Measurements from ENCODE around the gene TTLL1.

Gene TTLL1

GRCh38 chr22:43007519-43008102 lies 81.6 kb downstream of the TTLL1 start:
- H3K4me1 ChIP-seq = peaks cover 74% of the 10 kb centered on the region
- H3K4me2 ChIP-seq = no peak overlapping the region
- no peak overlapping the region for H3K9ac ChIP-seq

GRCh38 chr22:43006753-43007152 lies 82.4 kb downstream of the TTLL1 start:
- H3K4me2 ChIP-seq = no peak overlapping the region
- H3K9me3 ChIP-seq = no peaks in the 10 kb centered on the region
- no peaks in the 10 kb centered on the region for H3K27me3 ChIP-seq
- no peak overlapping the region for H3K4me3 ChIP-seq
- H3K27ac ChIP-seq = no peak overlapping the region
- 0 out of 2 replicates have a peak, but pooled peaks cover 3% of the 10 kb centered on the region for H3K36me3 ChIP-seq
- TF ChIP-seq Cebpa-rat (IDR thresholded peaks at IDR 0.05) = no peak
- no peak overlapping the region for H3K9ac ChIP-seq
- peaks cover 100% of the 10 kb centered on the region for H4K20me1 ChIP-seq
- H3K4me1 ChIP-seq = peaks cover 74% of the 10 kb centered on the region

More at GRCh38 chr22:43007519-43008102, 81.6 kb downstream of the TTLL1 start:
- Histone ChIP-seq H3K27ac (no peak overlapping the region), H3K27me3 (no peaks in the 10 kb centered on the region), H3K4me3 (no peak overlapping the region), H3K36me3 (0 out of 2 replicates have a peak, but pooled peaks cover 3% of the 10 kb centered on the region), H3K9me3 (no peaks in the 10 kb centered on the region), H4K20me1 (peaks cover 100% of the 10 kb centered on the region)
- no peak for TF ChIP-seq Cebpa-rat (IDR thresholded peaks at IDR 0.05)

GRCh38 chr22:43006016-43006505 lies 83.1 kb downstream of the TTLL1 start:
- Histone ChIP-seq H3K9me3 (no peaks in the 10 kb centered on the region), H3K4me1 (peaks cover 74% of the 10 kb centered on the region), H4K20me1 (peaks cover 100% of the 10 kb centered on the region), H3K9ac (0 out of 2 replicates have a peak overlapping the region, but pooled peaks have one; percentile 4), H3K4me3 (no peak overlapping the region), H3K4me2 (peak overlapping the region; percentile 65), H3K27me3 (no peaks in the 10 kb centered on the region), H3K36me3 (0 out of 2 replicates have a peak, but pooled peaks cover 3% of the 10 kb centered on the region), H3K27ac (no peak overlapping the region)
- TF ChIP-seq Cebpa-rat (IDR thresholded peaks at IDR 0.05) = no peak

DNA sequence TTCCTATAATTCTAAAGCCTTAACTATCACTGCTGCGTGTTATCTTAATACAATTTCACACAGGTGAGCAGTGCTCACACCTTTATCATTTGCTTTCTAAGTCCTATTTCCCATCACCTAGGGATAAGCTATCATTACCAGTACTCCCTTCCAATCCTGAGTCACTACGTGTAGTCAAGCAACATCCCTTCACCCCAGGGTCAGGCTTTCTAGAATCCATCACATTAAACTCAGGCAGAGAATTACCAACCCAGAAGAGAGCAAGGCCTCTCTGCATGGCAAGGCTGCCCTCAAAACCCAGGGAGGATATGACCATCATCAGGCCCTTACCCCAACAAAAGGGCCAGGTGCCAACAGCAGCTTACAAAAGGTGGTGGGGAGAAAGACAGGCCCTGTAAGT lies 84.1 kb downstream of the TTLL1 start:
- Histone ChIP-seq H3K9ac (no peak overlapping the region), H3K4me2 (peak overlapping the region; percentile 65), H3K4me1 (peaks cover 81% of the 10 kb centered on the region), H3K27ac (0 out of 2 replicates have a peak overlapping the region, but pooled peaks have one; percentile 24), H3K4me3 (no peak overlapping the region), H3K27me3 (no peaks in the 10 kb centered on the region), H3K9me3 (no peaks in the 10 kb centered on the region), H4K20me1 (peaks cover 100% of the 10 kb centered on the region), H3K36me3 (peaks cover 6% of the 10 kb centered on the region; the same call in 1 of the 2 replicates)
- no peak for TF ChIP-seq Cebpa-rat (IDR thresholded peaks at IDR 0.05)

GRCh38 chr22:43004362-43005035 lies 84.7 kb downstream of the TTLL1 start:
- peaks cover 84% of the 10 kb centered on the region for H3K4me1 ChIP-seq
- H3K27ac ChIP-seq = peak overlapping the region; percentile 24; the same call in 1 of the 2 replicates
- peak overlapping the region; percentile 65 for H3K4me2 ChIP-seq
- H3K4me3 ChIP-seq = no peak overlapping the region
- H3K27me3 ChIP-seq = no peaks in the 10 kb centered on the region
- H3K9ac ChIP-seq = no peak overlapping the region
- H4K20me1 ChIP-seq = peaks cover 100% of the 10 kb centered on the region
- peaks cover 12% of the 10 kb centered on the region; the same call in 1 of the 2 replicates for H3K36me3 ChIP-seq
- no peak for TF ChIP-seq Cebpa-rat (IDR thresholded peaks at IDR 0.05)
- peaks cover 4% of the 10 kb centered on the region for H3K9me3 ChIP-seq

DNA sequence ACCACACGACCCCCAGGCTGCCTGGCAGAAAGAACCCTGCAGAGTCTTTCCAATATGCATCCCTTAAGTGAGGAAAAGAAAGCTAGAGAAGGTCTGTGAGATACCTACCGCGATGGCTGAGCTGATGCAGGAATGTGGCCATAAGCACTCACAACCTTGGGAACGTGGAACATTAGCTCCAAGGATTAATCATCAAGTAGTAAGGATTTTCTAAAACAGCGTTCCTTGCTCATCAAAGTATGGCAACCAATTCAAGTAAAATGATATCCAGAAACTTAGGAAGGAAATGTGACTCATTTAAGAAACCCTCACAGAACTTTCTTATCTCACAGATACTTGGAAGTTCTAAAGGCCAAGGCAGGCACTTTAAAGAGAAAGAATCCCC lies 87.0 kb downstream of the TTLL1 start:
- Histone ChIP-seq H3K9me3 (peaks cover 15% of the 10 kb centered on the region), H3K27ac (peak overlapping the region; percentile 51; the same call in 1 of the 2 replicates), H3K36me3 (peaks cover 22% of the 10 kb centered on the region; the same call in 1 of the 2 replicates), H3K4me2 (peak overlapping the region; percentile 71), H3K27me3 (no peaks in the 10 kb centered on the region), H4K20me1 (peaks cover 100% of the 10 kb centered on the region), H3K4me1 (peaks cover 89% of the 10 kb centered on the region), H3K4me3 (no peak overlapping the region), H3K9ac (peak overlapping the region; percentile 61)
- TF ChIP-seq Cebpa-rat (IDR thresholded peaks at IDR 0.05) = no peak

DNA sequence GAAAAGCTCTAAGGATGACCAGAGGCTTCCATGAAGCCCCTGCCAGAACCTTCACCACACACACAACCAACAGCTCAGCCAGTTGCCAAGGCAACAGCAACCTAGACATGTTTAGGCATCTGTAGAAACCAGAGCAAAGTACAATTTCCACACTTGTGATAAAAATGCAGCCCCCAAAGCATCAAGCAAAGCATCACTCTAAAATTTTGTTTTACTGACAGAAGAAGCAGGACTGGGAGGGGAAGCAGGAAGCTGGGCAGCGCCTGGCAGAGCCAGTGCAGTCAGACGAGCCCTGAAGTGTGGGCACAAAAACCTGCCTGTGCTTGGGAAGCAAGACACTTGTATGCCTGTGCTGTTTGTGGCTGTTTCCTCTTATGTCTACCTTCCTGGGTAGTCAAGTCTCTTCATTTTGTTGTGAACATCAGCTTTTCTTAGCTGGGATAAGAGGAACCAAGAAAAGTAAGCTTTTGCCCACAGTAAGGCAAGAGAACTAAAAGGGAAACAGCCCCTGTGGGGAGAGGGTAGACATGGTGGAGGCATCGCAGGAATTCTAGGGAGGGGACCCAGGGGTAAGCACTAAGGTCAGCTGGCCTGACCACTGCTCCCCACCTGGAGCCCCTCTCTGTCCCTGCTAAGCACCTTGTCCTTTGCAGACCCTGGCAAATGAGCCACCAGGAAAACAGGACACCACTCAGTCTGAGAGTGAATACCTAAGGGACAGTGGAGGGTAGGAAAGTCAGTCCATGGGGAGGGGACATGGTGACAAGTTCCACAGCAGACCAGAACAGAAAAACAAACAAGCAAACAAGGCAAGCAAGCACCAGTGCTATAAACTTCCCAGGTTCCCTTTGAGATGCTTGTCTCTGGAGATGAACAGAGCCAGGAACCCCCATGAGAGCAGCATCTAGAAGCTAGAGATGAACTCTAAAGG lies 87.7 kb downstream of the TTLL1 start:
- H3K4me3 ChIP-seq = no peak overlapping the region
- peaks cover 22% of the 10 kb centered on the region; the same call in 1 of the 2 replicates for H3K36me3 ChIP-seq
- H3K4me1 ChIP-seq = peaks cover 82% of the 10 kb centered on the region
- H4K20me1 ChIP-seq = peaks cover 100% of the 10 kb centered on the region
- peak overlapping the region; percentile 61 for H3K9ac ChIP-seq
- no peak for TF ChIP-seq Cebpa-rat (IDR thresholded peaks at IDR 0.05)
- H3K27ac ChIP-seq = peak overlapping the region; percentile 51; the same call in 1 of the 2 replicates
- H3K4me2 ChIP-seq = peak overlapping the region; percentile 71
- H3K27me3 ChIP-seq = no peaks in the 10 kb centered on the region
- H3K9me3 ChIP-seq = peaks cover 15% of the 10 kb centered on the region

GRCh38 chr22:43000441-43001175 lies 88.6 kb downstream of the TTLL1 start:
- H3K9ac ChIP-seq = no peak overlapping the region
- 0 out of 2 replicates have a peak overlapping the region, but pooled peaks have one; percentile 51 for H3K27ac ChIP-seq
- H3K36me3 ChIP-seq = peaks cover 24% of the 10 kb centered on the region; the same call in 1 of the 2 replicates
- no peaks in the 10 kb centered on the region for H3K27me3 ChIP-seq
- H4K20me1 ChIP-seq = peaks cover 100% of the 10 kb centered on the region
- peaks cover 15% of the 10 kb centered on the region for H3K9me3 ChIP-seq
- H3K4me1 ChIP-seq = peaks cover 76% of the 10 kb centered on the region
- peak overlapping the region; percentile 71 for H3K4me2 ChIP-seq
- TF ChIP-seq Cebpa-rat (IDR thresholded peaks at IDR 0.05) = no peak
- no peak overlapping the region for H3K4me3 ChIP-seq
